Endothelial cell of umbilical vein (primary cell): Measurements from ENCODE around the gene IGFBP3. TPM values are rescaled to one million over a fixed set of nuclear protein-coding genes. Genes with fewer than 3 reads are reported as not detected.

Source experiments
- BruUV-seq: library from RNA; stranded (reverse); fragments of 400-500 nt; replicated peaks from 2 replicates; lab custom pipeline; 2021; lab: Mats Ljungman, UMichigan
- CTCF ChIA-PET: fragments of 300-600, 350-600 bp; sonication (Branson Sonifier 250); formaldehyde crosslinking; loops from one replicate; lab custom pipeline; 2021; ENCODE audit warnings: antibody characterized with exemption, inconsistent platforms; lab: Charles Lee
- POLR2A ChIA-PET: fragments of 300-600, 350-600 bp; sonication (Branson Sonifier 250); formaldehyde crosslinking; loops from one replicate; lab custom pipeline; 2021; ENCODE audit warnings: antibody characterized with exemption, inconsistent platforms; lab: Charles Lee
- DNase-seq: peaks from one replicate; pipeline ENCODE4 v3.0.0-alpha.2; 2011; ENCODE audit warnings: low read depth, low spot score
- FAIRE-seq: peaks from 2 replicates; lab custom pipeline; 2011; peaks lifted over from hg19 to GRCh38; lab: Jason Lieb, UNC
- H2AFZ ChIP-seq: 2 replicates; pipeline ENCODE4 v1.6.0; 2012; ENCODE audit warnings: low read depth, low read length, control low read depth, inconsistent platforms
- H3K27ac ChIP-seq: 2 replicates; pipeline ENCODE4 v1.5.1; 2011; ENCODE audit warnings: low read depth, mild to moderate bottlenecking, control low read depth, low read length, moderate library complexity; ENCODE audit not compliant: insufficient read depth
- H3K27me3 ChIP-seq, 2 experiments: 2 replicates each; pipeline versions ENCODE4 v1.6.0 to v1.6.1; 2011; ENCODE audit warnings: low read length in 2 of 2, mixed read lengths in 1 of 2; ENCODE audit not compliant: control insufficient read depth in 2 of 2, insufficient read depth in 2 of 2
- H3K36me3 ChIP-seq, 2 experiments: 2 replicates in 1 of 2; 3 replicates in 1 of 2; pipeline ENCODE4 v1.5.1; 2011; ENCODE audit warnings: low read length in 2 of 2, mild to moderate bottlenecking in 1 of 2, moderate library complexity in 1 of 2; ENCODE audit not compliant: control insufficient read depth in 2 of 2, insufficient read depth in 2 of 2; ENCODE audit errors: extremely low read depth in 1 of 2
- H3K4me1 ChIP-seq: 3 replicates; pipeline ENCODE4 v1.5.1; 2011; ENCODE audit warnings: mild to moderate bottlenecking, low read length; ENCODE audit not compliant: control insufficient read depth, insufficient read depth; ENCODE audit errors: extremely low read depth
- H3K4me2 ChIP-seq: 2 replicates; pipeline ENCODE4 v1.6.1; 2011; ENCODE audit warnings: low read length, control low read depth, mixed read lengths; ENCODE audit not compliant: insufficient read depth
- H3K4me3 ChIP-seq, 3 experiments: fragments of 200-600 bp in 1 of 3; sonication (generic), shearing (Covaris generic) in 1 of 3; replicated peaks in 1 of 3; 2 replicates each; pipeline ENCODE4 v1.5.1; 2011 to 2016; ENCODE audit warnings: control low read depth in 3 of 3, low read length in 3 of 3, mild to moderate bottlenecking in 2 of 3, inconsistent platforms in 1 of 3, low read depth in 1 of 3, moderate library complexity in 1 of 3; ENCODE audit not compliant: insufficient read depth in 1 of 3
- H3K79me2 ChIP-seq: 2 replicates; pipeline ENCODE4 v1.6.0; 2012; ENCODE audit warnings: low read length, inconsistent platforms; ENCODE audit not compliant: control insufficient read depth, insufficient read depth
- H3K9ac ChIP-seq: replicated peaks from 2 replicates; pipeline ENCODE3; 2011; ENCODE audit warnings: low read length, control low read depth; ENCODE audit not compliant: insufficient read depth; ENCODE audit errors: extremely low read depth
- H3K9me1 ChIP-seq: replicated peaks from 3 replicates; pipeline ENCODE4 v1.6.0; 2011; ENCODE audit warnings: mild to moderate bottlenecking, low read length; ENCODE audit not compliant: control insufficient read depth, insufficient read depth; ENCODE audit errors: extremely low read depth
- H3K9me3 ChIP-seq: replicated peaks from 2 replicates; pipeline ENCODE4 v1.5.1; 2012; ENCODE audit warnings: low read length, inconsistent platforms; ENCODE audit not compliant: control insufficient read depth, insufficient read depth
- H4K20me1 ChIP-seq: replicated peaks from 2 replicates; pipeline ENCODE3; 2011; ENCODE audit warnings: mild to moderate bottlenecking, low read length; ENCODE audit not compliant: control insufficient read depth, insufficient read depth; ENCODE audit errors: extremely low read depth
- EZH2 ChIP-seq: IDR thresholded peaks from 2 replicates; pipeline ENCODE4 v1.6.1; 2012; ENCODE audit warnings: borderline replicate concordance, low read depth, mild to moderate bottlenecking, moderate library complexity, low read length, inconsistent platforms; ENCODE audit not compliant: severe bottlenecking
- FOS ChIP-seq: IDR thresholded peaks from 2 replicates; pipeline ENCODE4 v1.6.1; 2011; ENCODE audit warnings: mild to moderate bottlenecking, low read length, moderate library complexity, borderline replicate concordance; ENCODE audit not compliant: insufficient read depth
- dilution Hi-C: fragments of 300-500 bp; cut with MboI; formaldehyde crosslinking; loops from one replicate; pipeline ENCODE4 v1.15.0; 2019; ENCODE audit warnings: low sequenced_read_pairs; ENCODE audit not compliant: extremely low pct_ligation_motif_present
- intact Hi-C: fragments of 100-400 bp; cut with micrococcal nuclease; formaldehyde crosslinking; loops from one replicate; pipeline ENCODE4 v1.10.0; 2022
- polyA plus RNA-seq, 4 experiments: library from polyadenylated mRNA; depleted of rRNA in 3 of 4; stranded (reverse) in 3 of 4; unstranded in 1 of 4; fragments of >200 nt; gene quantifications; 2 replicates each; pipeline versions ENCODE4 v1.2.1 to v1.2.3, GENCODE V29; 2011 to 2012; ENCODE audit warnings: missing spikeins in 1 of 4
- total RNA-seq: library from RNA; stranded (reverse); gene quantifications from 2 replicates; pipeline ENCODE4 v1.2.3, GENCODE V29; 2021
- TF ChIP-seq, protein P1 (sequence below), 2 donors: IDR thresholded peaks; 1 replicate in 1 of 2; 2 replicates in 1 of 2; pipeline ENCODE4 v1.5.1; 2011; ENCODE audit warnings: low read length in 2 of 2, mild to moderate bottlenecking in 2 of 2, moderate library complexity in 2 of 2, control low read depth in 1 of 2, inconsistent platforms in 1 of 2, low read depth in 1 of 2; ENCODE audit not compliant: insufficient read depth in 1 of 2; ENCODE audit errors: extremely low read depth in 1 of 2
- TF ChIP-seq, protein P2 (sequence below): IDR thresholded peaks from 2 replicates; pipeline ENCODE4 v1.6.1; 2011; ENCODE audit not compliant: insufficient read depth, insufficient read length

The IGFBP3 gene
- total and polyA plus RNA-seq, 2 donors (not counting 3 experiments of a cell fraction or from before 2014, with no cell fraction given): 3.4 to 10.1 TPM

DNA sequence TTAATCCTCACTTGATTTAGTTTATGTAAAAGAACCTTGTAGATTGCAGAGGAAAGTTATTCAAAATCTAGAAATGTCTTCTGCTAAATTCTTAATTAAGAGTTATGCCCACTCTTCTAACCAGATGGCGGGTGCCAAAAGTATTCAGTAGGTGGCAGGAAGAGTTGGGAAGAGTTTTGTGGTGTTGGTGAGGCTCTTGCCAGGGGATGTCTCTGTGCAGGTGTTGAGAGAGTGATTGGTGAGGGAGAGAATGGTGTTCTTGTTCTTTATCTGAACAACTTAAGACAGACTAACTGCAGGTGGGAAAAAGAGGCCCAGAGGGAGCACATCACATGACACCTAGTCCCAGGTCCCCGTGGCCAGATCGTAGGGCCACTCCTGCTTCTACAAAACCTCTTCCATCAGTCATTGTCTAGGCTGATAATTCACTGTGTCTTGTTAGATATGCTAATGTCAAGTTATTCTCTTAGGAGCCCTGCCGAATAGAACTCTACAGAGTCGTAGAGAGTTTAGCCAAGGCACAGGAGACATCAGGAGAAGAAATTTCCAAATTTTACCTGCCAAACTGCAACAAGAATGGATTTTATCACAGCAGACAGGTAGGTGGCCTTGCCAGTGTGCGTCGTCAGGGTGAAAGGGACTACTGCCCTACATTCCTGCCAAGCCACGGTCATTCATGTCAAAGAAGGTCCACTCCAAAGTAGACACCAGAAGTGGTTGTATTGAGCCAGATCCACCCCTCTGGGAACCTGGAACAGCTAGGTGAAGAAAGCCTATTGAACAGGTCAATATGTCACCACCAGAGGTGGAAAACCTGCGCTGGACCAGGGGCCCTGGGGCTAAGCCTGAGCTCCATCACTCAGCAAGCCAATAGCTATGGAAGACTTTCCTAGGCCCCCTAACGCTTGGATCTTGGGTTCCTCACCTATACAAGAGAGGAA, 29.3 kb downstream of the IGFBP3 start:
- dilution Hi-C loops (no loop called here), intact Hi-C loops (loop anchor here (1.0 to 5.0 kb wide), 5 partner anchors 26 to 1361 kb away; no protein-coding TSS in a partner anchor)
- H3K9me1 ChIP-seq: no peaks in the 10 kb centered on the region
- H3K4me3 ChIP-seq: no peak overlapping the region
- H3K9me3 ChIP-seq: no peaks in the 10 kb centered on the region
- H3K4me1 ChIP-seq: peaks cover 40% of the 10 kb centered on the region
- no TSS peak for BruUV-seq
- ChIA-PET POLR2A (no interaction called here), CTCF (interaction anchor here (0.9 to 6.1 kb wide), 12 partner anchors 10 to 1363 kb away, joined by 3 to 100 read pairs (median 4); partner anchors contain the start of genes CCDC201 and IGFBP3)
- H4K20me1 ChIP-seq: no peaks in the 10 kb centered on the region
- H2AFZ ChIP-seq: no peak overlapping the region
- H3K79me2 ChIP-seq: no peaks in the 10 kb centered on the region
- TF ChIP-seq EZH2: no peak
- peaks cover 0 to 2% of the 10 kb centered on the region in 2 experiments for H3K27me3 ChIP-seq
- DNase-seq: no peak
- FAIRE-seq: no peak
- H3K36me3 ChIP-seq: no peaks in the 10 kb centered on the region
- no peak overlapping the region for H3K27ac ChIP-seq
- no peak overlapping the region for H3K4me2 ChIP-seq
- no peak overlapping the region for H3K9ac ChIP-seq

DNA sequence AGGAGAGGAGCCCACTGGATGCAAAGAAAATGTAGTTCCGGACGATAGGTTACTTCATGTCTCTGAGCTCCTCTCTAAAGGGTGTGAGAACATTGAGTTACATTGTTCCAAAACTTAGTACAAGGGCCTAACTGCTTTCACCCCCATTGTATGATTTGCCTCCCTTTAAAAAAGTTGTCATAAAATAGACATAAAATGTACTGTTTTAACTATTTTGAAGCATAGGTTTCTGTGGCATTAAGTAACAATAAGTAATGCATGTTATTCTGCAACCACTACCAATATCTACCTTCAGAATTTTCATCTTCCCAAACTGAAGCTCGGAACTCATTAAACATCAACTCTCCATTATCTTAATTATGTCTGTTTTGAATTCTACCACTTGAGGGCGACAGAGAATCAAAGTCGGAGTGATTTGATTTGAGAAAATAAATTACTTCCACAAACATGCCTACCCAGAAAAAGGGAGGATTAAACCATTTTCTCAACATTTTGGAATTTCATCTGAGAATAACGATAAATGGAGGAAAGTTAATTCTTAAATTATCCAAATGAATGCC, 30.1 kb downstream of the IGFBP3 start:
- TF ChIP-seq, protein P1, sequence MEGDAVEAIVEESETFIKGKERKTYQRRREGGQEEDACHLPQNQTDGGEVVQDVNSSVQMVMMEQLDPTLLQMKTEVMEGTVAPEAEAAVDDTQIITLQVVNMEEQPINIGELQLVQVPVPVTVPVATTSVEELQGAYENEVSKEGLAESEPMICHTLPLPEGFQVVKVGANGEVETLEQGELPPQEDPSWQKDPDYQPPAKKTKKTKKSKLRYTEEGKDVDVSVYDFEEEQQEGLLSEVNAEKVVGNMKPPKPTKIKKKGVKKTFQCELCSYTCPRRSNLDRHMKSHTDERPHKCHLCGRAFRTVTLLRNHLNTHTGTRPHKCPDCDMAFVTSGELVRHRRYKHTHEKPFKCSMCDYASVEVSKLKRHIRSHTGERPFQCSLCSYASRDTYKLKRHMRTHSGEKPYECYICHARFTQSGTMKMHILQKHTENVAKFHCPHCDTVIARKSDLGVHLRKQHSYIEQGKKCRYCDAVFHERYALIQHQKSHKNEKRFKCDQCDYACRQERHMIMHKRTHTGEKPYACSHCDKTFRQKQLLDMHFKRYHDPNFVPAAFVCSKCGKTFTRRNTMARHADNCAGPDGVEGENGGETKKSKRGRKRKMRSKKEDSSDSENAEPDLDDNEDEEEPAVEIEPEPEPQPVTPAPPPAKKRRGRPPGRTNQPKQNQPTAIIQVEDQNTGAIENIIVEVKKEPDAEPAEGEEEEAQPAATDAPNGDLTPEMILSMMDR (IDR thresholded peaks at IDR 0.05; ENCODE audit: extremely low read depth in 1 of 2, insufficient read depth in 1 of 2, low read depth in 1 of 2, low read length in 2 of 2): peak; percentile 20 to 40
- TF ChIP-seq, protein P2, sequence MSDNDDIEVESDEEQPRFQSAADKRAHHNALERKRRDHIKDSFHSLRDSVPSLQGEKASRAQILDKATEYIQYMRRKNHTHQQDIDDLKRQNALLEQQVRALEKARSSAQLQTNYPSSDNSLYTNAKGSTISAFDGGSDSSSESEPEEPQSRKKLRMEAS: no peak
- TF ChIP-seq FOS: no peak
- H3K79me2 ChIP-seq: no peaks in the 10 kb centered on the region
- H3K4me1 ChIP-seq: peaks cover 46% of the 10 kb centered on the region
- no peaks in the 10 kb centered on the region for H3K9me1 ChIP-seq
- ChIA-PET POLR2A (no interaction called here), CTCF (interaction anchor here (0.6 to 6.1 kb wide), 13 partner anchors 9 to 1363 kb away, joined by 3 to 100 read pairs (median 5); partner anchors contain the start of genes CCDC201 and IGFBP3)
- H4K20me1 ChIP-seq: no peaks in the 10 kb centered on the region
- no peaks in the 10 kb centered on the region for H3K9me3 ChIP-seq
- peak overlapping the region; percentile 30 for H3K27ac ChIP-seq
- H3K27me3 ChIP-seq: peaks cover 0 to 1% of the 10 kb centered on the region in 2 experiments
- intact Hi-C loops (loop anchor here (1.0 to 5.0 kb wide), 5 partner anchors 26 to 1361 kb away; no protein-coding TSS in a partner anchor), dilution Hi-C loops (no loop called here)
- no TSS peak for BruUV-seq
- FAIRE-seq: peak; percentile 88
- no peak overlapping the region for H3K4me2 ChIP-seq
- no peaks in the 10 kb centered on the region for H3K36me3 ChIP-seq
- H3K4me3 ChIP-seq: no peak overlapping the region
- peak; percentile 62 for DNase-seq
- H2AFZ ChIP-seq: peak overlapping the region; percentile 42
- H3K9ac ChIP-seq: no peak overlapping the region
